ENCODE data around the gene ALPL.

ALPL gene

DNA sequence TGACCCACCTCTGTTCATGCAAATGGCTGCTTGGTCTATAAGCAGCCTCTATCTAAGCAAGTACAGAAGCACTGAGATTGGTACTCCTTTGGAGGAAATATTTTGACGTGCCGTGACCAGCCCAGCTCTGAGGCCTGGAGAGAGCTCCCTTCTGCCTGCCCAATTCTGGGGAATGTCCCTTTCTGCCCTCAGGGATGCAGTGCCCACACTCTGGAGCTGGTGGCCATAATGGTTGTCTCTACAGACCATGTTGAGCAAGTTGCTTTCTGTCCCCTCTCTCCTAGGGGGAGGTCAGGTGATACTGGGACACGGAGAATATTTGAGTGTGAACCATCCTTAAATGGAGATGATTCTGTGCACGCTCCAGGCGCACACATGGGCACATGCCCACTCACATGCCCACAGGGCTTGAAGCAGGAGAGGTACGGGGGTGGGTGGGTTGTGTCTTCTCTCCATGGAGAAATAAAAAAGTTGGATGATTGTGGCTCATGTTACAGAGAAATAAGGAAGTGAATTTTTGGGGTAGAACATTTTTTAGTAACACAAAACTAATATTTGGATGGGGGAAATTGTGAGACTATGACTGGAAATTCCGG is 13.9 kb upstream of the ALPL start:
- no peak for TF ChIP-seq JUND (IDR thresholded peaks at IDR 0.05; ENCODE audit: low read depth)
- no peak for DNase-seq (ENCODE audit: low read depth in 1 of 2, low spot score in 1 of 2)
- in situ Hi-C loops (cut with HindIII; ENCODE audit: low pct_unique_long_range_greater_than_20kb, low sequenced_read_pairs): no loop called here

DNA sequence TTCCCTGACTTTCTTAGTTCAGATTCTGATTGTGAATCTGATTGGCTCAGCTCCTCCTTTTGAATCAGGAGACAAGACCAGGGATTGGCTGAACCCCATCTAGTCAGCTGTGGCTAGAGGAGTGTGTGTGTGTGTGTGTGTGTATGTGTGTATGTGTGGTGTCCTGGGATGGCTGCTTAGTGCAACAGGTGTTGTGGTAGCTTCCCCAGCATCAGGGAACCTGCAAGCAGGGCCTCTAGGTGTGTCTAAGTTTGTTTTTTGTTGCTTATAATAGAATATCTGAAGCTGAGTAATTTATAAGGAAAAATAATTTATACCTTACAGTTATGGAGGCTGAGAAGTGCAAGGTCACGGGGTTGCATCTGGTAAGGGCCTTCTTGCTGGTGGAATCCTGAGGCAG is 13.2 kb upstream of the ALPL start:
- in situ Hi-C loops (cut with HindIII; ENCODE audit: low pct_unique_long_range_greater_than_20kb, low sequenced_read_pairs): no loop called here
- DNase-seq (ENCODE audit: low read depth in 1 of 2, low spot score in 1 of 2): no peak
- TF ChIP-seq JUND (IDR thresholded peaks at IDR 0.05; ENCODE audit: low read depth): no peak

DNA sequence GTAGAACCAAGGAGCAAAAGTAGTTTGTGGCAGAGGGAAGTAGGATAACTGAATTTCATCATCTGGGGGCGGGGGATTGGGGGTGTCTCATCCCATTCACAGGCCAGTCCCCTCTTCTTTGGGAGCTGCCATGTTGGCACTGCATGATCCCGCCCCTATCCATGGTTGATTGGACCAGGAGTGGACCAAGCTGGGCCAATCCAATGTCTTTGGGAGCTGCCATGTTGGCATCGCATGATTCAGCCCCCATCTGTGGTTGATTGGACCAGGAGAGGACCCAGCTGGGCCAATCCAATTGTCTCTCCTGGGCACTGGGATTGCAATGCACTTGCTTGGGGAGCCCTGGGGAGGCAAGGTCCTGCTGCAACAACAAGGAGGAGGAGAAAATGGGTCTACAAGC is 12.3 kb upstream of the ALPL start:
- in situ Hi-C loops (cut with HindIII; ENCODE audit: low pct_unique_long_range_greater_than_20kb, low sequenced_read_pairs): no loop called here
- TF ChIP-seq JUND (IDR thresholded peaks at IDR 0.05; ENCODE audit: low read depth): no peak
- no peak for DNase-seq (ENCODE audit: low read depth in 1 of 2, low spot score in 1 of 2)

DNA sequence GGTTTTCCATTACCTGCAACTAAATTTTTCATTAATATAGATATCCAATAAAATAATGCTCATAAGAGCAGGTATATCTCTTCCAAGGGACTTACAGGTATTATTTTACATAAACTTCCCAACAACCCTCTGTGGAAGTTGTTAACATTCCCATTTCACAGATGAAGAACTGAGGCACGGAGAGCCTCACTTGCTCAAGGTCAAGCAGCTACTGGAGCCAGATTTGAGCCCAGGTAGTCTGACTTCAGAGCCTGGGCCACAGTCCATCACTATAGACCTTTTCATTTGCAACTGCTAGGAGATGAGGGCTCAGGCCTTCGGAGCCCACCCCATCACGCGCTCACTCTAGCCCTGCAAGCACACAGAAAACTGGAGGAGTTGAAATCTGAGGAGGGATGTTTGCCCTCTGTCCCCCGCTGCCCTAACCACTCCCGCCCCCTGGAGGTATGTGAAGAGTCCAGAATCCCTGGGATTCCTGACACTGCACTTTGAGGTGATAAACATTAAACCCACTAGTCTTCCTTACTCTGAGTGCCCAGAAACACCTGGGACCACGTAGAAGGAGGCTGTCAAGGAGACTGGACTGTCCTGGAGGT is 11.7 kb upstream of the ALPL start:
- TF ChIP-seq JUND (IDR thresholded peaks at IDR 0.05; ENCODE audit: low read depth): no peak
- in situ Hi-C loops (cut with HindIII; ENCODE audit: low pct_unique_long_range_greater_than_20kb, low sequenced_read_pairs): no loop called here
- DNase-seq (ENCODE audit: low read depth in 1 of 2, low spot score in 1 of 2): no peak

DNA sequence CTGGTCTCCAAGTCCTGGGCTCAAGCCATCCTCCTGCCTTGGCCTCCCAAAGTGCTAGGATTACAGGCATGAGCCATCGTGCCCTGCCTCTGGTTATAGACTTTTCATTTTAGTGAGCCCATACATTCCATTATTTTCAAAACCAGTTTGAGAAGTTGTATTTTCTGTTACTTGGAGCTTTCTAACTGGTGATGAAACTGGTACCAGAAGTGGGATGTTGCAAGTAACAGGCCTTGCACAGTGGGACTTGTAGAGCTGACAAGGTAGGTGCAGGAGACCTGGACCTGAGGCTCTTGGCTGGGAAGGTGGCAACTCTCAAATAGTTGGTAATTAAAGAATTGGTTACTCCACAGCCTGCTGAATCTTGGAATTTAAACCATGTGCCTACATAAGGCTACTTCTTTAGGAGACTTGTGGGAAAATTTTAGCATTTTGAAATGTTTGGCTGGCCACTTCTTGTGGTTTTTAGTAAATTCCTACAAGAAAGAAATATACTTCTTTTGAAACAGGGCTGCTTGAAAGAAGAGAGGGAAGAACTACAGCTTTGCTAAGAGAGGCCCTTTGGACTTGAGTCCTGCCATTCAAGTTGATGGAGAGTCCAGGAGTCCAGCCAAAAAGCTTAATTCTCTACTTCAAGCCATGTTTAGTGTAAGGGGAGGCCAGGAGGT is 9.8 kb upstream of the ALPL start:
- no peak for TF ChIP-seq JUND (IDR thresholded peaks at IDR 0.05; ENCODE audit: low read depth)
- no peak for DNase-seq (ENCODE audit: low read depth in 1 of 2, low spot score in 1 of 2)
- in situ Hi-C loops (cut with HindIII; ENCODE audit: low pct_unique_long_range_greater_than_20kb, low sequenced_read_pairs): no loop called here

DNA sequence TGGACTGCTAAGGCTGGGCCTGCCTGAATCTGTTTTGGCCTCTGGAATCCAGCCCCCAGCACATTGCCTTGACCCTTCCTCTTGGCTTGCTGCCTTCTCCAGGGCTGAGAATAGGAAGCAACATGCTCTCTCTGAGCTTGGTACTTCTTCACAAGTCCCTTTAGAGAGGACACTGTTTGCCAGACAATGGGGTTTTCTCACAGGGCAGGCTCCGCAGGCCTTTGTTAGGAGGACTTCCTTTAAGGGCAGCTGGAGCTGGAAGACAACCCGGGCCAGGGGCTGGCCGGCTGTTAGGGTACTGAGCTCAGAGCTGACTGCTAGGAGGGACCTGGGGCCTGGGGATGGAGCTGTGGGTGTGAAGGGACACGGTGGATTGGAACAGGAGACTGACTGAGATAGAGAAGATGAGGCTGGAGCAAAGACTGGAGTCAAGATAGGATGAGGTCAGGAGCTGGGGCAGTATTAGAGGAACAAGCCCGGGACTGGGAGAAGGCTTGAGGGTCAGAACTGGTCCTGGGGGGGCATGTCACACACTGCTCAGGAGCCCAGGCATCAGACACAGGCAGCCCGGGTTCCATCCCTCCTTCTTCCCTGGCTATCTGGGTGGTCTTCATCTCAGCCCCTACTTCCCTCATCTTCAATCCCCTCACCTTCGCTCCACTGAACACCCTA is 5.4 kb upstream of the ALPL start:
- in situ Hi-C loops (cut with HindIII; ENCODE audit: low pct_unique_long_range_greater_than_20kb, low sequenced_read_pairs): no loop called here
- DNase-seq (ENCODE audit: low read depth in 1 of 2, low spot score in 1 of 2): no peak
- TF ChIP-seq JUND (IDR thresholded peaks at IDR 0.05; ENCODE audit: low read depth): no peak

DNA sequence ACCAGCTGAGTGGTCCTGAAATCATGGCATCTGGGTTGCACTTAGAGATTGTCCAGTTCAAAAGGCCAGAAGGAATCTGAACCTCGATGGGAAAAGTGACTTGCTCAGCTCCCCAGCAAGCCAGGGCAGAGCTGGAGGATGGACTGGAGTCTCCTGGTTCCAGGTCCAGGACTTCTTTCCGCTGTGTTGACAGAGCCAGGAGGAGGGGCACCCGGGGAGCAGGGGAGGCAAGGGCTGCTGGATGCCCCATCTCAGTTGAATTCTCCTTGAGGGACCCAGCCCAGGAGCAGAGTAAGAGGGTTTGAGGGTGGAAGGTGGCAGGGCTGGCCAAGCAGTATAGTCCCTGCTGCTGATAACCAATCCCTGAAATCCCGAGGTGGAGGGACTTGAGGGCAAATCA is 2.4 kb upstream of the ALPL start:
- in situ Hi-C loops (cut with HindIII; ENCODE audit: low pct_unique_long_range_greater_than_20kb, low sequenced_read_pairs): no loop called here
- no peak for DNase-seq (ENCODE audit: low read depth in 1 of 2, low spot score in 1 of 2)
- no peak for TF ChIP-seq JUND (IDR thresholded peaks at IDR 0.05; ENCODE audit: low read depth)

DNA sequence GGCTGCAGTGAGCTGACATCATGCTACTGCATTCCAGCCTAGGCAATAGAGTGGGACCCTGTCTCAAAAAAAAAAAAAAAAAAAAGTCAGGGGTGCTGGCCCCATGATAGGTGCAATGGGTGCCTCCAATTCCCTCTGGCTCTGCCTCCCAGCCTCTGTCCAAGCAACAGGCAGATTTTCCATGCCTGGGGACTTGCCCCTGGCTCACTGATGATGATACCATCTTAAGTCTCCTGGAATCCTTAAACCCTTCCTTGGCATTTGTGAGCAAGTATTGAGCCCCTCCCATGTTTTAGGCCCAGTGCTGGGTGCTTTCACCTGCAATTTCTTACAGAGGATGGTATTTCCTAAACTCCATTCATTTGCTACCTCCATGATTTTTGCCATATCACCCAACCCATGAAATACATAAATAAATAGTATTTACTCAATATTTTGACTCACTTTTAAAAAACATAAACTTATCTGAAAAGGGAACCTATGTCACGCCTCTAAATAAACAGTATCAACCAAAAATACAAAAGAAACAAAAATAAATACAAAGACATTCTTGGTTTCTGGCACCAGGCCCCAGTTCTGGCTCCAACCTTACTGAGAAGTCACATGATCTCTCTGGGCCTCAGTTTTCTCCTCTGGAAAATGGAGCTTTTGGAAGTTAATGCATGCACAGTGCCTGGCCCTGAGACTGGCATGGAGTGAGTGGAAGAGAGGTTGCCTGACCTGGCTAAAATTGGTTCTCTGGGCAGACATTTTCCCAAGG is 1.5 kb upstream of the ALPL start:
- in situ Hi-C loops (cut with HindIII; ENCODE audit: low pct_unique_long_range_greater_than_20kb, low sequenced_read_pairs): no loop called here
- DNase-seq (ENCODE audit: low read depth in 1 of 2, low spot score in 1 of 2): no peak
- no peak for TF ChIP-seq JUND (IDR thresholded peaks at IDR 0.05; ENCODE audit: low read depth)

DNA sequence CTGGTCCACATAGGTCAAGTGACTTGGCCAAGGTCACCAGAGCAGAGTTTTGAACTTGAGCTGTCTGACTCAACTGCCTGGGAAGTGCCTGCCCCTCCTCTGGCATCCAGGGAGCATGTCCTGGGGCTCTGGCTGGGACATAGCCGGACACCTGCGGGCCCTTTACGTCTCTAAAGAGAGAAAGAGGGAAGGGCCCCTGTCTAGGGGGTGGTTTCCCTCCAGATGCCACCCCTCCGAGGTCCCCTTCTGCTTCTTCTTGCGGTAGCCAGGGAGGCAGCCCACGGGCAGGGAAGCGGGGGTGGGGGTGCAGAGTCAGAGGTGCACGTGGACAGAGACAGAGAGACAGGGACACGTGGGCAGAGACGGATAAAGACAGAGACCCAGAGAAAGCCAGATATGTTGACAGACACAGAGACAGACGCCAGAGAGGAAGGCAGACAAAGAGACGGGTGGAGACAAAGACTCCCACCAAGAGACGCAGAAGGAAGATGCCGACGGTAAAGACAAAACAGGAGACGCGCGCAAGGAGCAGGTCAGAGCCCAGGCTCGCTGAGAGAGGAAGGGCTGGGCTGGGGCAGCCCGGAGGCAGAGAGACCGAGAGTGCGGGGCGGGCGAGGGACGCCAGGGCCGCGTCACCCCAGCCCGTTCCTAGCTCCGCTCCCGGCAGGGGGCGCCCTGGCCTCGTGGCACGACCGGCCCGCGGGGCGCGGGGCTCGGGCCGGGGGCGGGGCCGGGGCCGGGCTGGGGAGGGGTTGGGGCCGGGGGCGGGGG is 458 bp upstream of the ALPL start:
- in situ Hi-C loops (cut with HindIII; ENCODE audit: low pct_unique_long_range_greater_than_20kb, low sequenced_read_pairs): no loop called here
- DNase-seq (ENCODE audit: low read depth in 1 of 2, low spot score in 1 of 2): peak; percentile 45 to 48
- no peak for TF ChIP-seq JUND (IDR thresholded peaks at IDR 0.05; ENCODE audit: low read depth)

DNA sequence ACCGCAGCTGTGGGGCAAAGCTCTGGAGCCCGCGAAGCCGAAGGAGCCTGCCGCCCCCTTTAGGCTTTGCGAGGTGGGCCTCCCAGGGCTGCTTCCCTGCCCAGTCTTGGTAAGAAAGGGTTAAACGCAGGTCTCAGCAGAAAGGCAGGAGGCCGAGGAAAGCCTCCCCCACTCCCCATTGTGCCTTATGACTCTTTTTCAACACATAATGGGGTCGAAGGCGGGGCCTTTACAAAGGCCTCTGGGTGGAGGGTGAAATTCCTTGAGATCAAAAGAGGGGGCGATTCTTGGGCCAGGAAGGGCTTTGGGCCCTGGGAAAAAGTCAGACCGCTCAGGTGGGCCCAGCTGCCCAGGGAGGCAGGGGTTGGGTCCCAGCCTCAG is 880 bp downstream of the ALPL start:
- in situ Hi-C loops (cut with HindIII; ENCODE audit: low pct_unique_long_range_greater_than_20kb, low sequenced_read_pairs): no loop called here
- no peak for DNase-seq (ENCODE audit: low read depth in 1 of 2, low spot score in 1 of 2)
- no peak for TF ChIP-seq JUND (IDR thresholded peaks at IDR 0.05; ENCODE audit: low read depth)

DNA sequence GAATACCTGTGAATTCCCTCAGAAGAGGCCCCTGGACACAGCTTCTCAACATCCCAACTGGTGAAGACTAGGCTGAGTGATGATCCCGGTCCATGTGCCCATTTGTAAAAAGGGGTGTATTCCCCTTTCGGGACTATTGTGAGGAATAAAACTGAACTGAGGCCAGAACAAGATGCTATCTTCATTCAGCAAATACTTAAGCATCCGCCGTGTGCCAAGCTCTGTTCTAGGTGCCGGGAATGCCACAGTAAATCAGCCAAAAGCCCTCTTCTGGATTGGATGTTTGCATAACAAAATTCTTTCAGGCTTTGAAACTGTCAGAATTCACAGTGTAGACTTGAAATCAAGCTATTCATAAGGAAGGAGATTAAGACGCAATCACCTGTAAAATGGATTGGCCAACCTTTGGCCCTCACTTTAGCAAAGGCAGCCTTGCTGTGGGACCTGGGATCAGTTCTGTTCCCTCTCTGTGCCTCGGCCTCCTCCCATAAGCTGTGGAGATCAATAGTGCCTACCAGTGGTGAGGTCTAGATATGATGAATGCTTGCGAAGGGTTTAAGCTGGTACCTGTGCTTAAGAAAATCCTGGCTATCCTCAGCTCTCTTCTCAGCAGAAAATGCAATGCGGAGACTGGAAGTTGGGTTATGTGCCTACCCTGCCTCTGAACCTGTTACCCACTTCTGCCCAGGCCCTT is 1.8 kb downstream of the ALPL start:
- no peak for TF ChIP-seq JUND (IDR thresholded peaks at IDR 0.05; ENCODE audit: low read depth)
- in situ Hi-C loops (cut with HindIII; ENCODE audit: low pct_unique_long_range_greater_than_20kb, low sequenced_read_pairs): no loop called here
- DNase-seq (ENCODE audit: low read depth in 1 of 2, low spot score in 1 of 2): peak; percentile 49 to 51
